H9 (cell line): ENCODE measurements around the gene ERH. TPM values are rescaled to one million over a fixed set of nuclear protein-coding genes. Genes with fewer than 3 reads are reported as not detected.

ENCODE experiments used
- DNase-seq: peaks from one replicate; pipeline ENCODE4 v3.0.0-alpha.2; 2017
- H2AFZ ChIP-seq: one replicate; pipeline ENCODE4 v1.6.1; 2013; ENCODE audit warnings: mild to moderate bottlenecking, low read length, control low read depth, moderate library complexity
- H2AK5ac ChIP-seq: 2 replicates; pipeline ENCODE4 v1.6.1; 2013; ENCODE audit warnings: low read length, control low read depth, mixed read lengths; ENCODE audit not compliant: insufficient read length
- H2BK120ac ChIP-seq: one replicate; pipeline ENCODE4 v1.6.1; 2013; ENCODE audit warnings: low read depth, mild to moderate bottlenecking, low read length, control low read depth, inconsistent platforms; ENCODE audit not compliant: poor library complexity, severe bottlenecking
- H2BK12ac ChIP-seq: 2 replicates; pipeline ENCODE4 v1.6.1; 2013; ENCODE audit warnings: low read length, control low read depth, mixed read lengths, low read depth; ENCODE audit not compliant: insufficient read length
- H2BK15ac ChIP-seq: 2 replicates; pipeline ENCODE4 v1.6.1; 2013; ENCODE audit warnings: low read depth, low read length, control low read depth
- H2BK20ac ChIP-seq: one replicate; pipeline ENCODE4 v1.6.1; 2013; ENCODE audit warnings: low read depth, mild to moderate bottlenecking, low read length, control low read depth, inconsistent platforms; ENCODE audit not compliant: poor library complexity, severe bottlenecking
- H2BK5ac ChIP-seq: 2 replicates; pipeline ENCODE4 v1.6.1; 2013; ENCODE audit warnings: low read length, control low read depth, mixed read lengths; ENCODE audit not compliant: insufficient read length
- H3K14ac ChIP-seq: 2 replicates; pipeline ENCODE4 v1.6.1; 2013; ENCODE audit warnings: low read length, control low read depth; ENCODE audit not compliant: insufficient read depth
- H3K18ac ChIP-seq: 2 replicates; pipeline ENCODE4 v1.6.1; 2013; ENCODE audit warnings: low read depth, mild to moderate bottlenecking, mixed read lengths, low read length, control low read depth; ENCODE audit not compliant: insufficient read length
- H3K23ac ChIP-seq: 2 replicates; pipeline ENCODE4 v1.6.1; 2013; ENCODE audit warnings: low read length, control low read depth, mixed read lengths, low read depth; ENCODE audit not compliant: insufficient read length
- H3K23me2 ChIP-seq: 2 replicates; pipeline ENCODE4 v1.6.1; 2013; ENCODE audit warnings: low read depth, mild to moderate bottlenecking, mixed read lengths, low read length, control low read depth; ENCODE audit not compliant: insufficient read length, poor library complexity, severe bottlenecking
- H3K27ac ChIP-seq: 2 replicates; pipeline ENCODE4 v1.5.1; 2013; ENCODE audit warnings: low read length, control low read depth, mixed read lengths, low read depth; ENCODE audit not compliant: insufficient read length
- H3K27me3 ChIP-seq: 2 replicates; pipeline ENCODE4 v1.6.1; 2013; ENCODE audit warnings: low read length, control low read depth, inconsistent platforms; ENCODE audit not compliant: insufficient read depth
- H3K4ac ChIP-seq: 2 replicates; pipeline ENCODE4 v1.6.1; 2013; ENCODE audit warnings: low read depth, mild to moderate bottlenecking, control low read depth, inconsistent platforms, low read length, moderate library complexity
- H3K4me1 ChIP-seq: 2 replicates; pipeline ENCODE4 v1.6.1; 2013; ENCODE audit warnings: low read length, control low read depth, inconsistent platforms; ENCODE audit not compliant: insufficient read depth
- H3K4me2 ChIP-seq: 2 replicates; pipeline ENCODE4 v1.6.1; 2013; ENCODE audit warnings: low read length, control low read depth, mixed read lengths; ENCODE audit not compliant: insufficient read length, insufficient read depth
- H3K56ac ChIP-seq: 2 replicates; pipeline ENCODE4 v1.6.1; 2013; ENCODE audit warnings: low read depth, mild to moderate bottlenecking, mixed read lengths, low read length, control low read depth; ENCODE audit not compliant: insufficient read length
- H3K79me1 ChIP-seq: 2 replicates; pipeline ENCODE4 v1.6.1; 2013; ENCODE audit warnings: low read depth, mild to moderate bottlenecking, moderate library complexity, low read length, control low read depth, inconsistent platforms; ENCODE audit not compliant: insufficient read depth, poor library complexity, severe bottlenecking
- H3K79me2 ChIP-seq: 2 replicates; pipeline ENCODE4 v1.6.1; 2013; ENCODE audit warnings: low read length, control low read depth, inconsistent platforms; ENCODE audit not compliant: insufficient read depth
- H3K9ac ChIP-seq: 2 replicates; pipeline ENCODE4 v1.6.1; 2013; ENCODE audit warnings: low read length, control low read depth, mixed read lengths; ENCODE audit not compliant: insufficient read length; ENCODE audit errors: extremely low read depth
- H3K9me3 ChIP-seq: one replicate; pipeline ENCODE4 v1.6.1; 2013; ENCODE audit warnings: low read depth, low read length, inconsistent platforms; ENCODE audit not compliant: control insufficient read depth
- H3T11ph ChIP-seq: one replicate; pipeline ENCODE4 v1.6.1; 2013; ENCODE audit warnings: mild to moderate bottlenecking, low read length, control low read depth, inconsistent platforms
- H4K20me1 ChIP-seq: one replicate; pipeline ENCODE4 v1.6.1; 2013; ENCODE audit not compliant: control insufficient read depth, insufficient read length, insufficient read depth
- H4K5ac ChIP-seq: 2 replicates; pipeline ENCODE4 v1.6.1; 2013; ENCODE audit warnings: low read depth, mild to moderate bottlenecking, mixed read lengths, low read length, control low read depth; ENCODE audit not compliant: insufficient read length
- H4K8ac ChIP-seq: replicated peaks from 2 replicates; pipeline ENCODE4 v1.6.1; 2013; ENCODE audit warnings: low read length, control low read depth, mixed read lengths, low read depth; ENCODE audit not compliant: insufficient read length
- H4K91ac ChIP-seq: 2 replicates; pipeline ENCODE4 v1.6.1; 2013; ENCODE audit warnings: low read depth, mild to moderate bottlenecking, moderate library complexity, mixed read lengths, low read length, control low read depth; ENCODE audit not compliant: insufficient read length
- H3K27ac Mint-ChIP-seq, 3 experiments: 2 replicates in 2 of 3; 3 replicates in 1 of 3; pipeline ENCODE4 v1.8.0; 2020 to 2021; ENCODE audit warnings: mixed read lengths in 3 of 3, mild to moderate bottlenecking in 1 of 3, moderate library complexity in 1 of 3
- H3K27me3 Mint-ChIP-seq: 2 replicates; pipeline ENCODE4 v1.8.0; 2021; ENCODE audit warnings: low read depth, mild to moderate bottlenecking, moderate library complexity, mixed read lengths
- H3K36me3 Mint-ChIP-seq, 3 experiments: 2 replicates in 2 of 3; 3 replicates in 1 of 3; pipeline ENCODE4 v1.8.0; 2020 to 2021; ENCODE audit warnings: low read depth in 3 of 3, mixed read lengths in 3 of 3; ENCODE audit not compliant: insufficient read depth in 1 of 3
- H3K4me1 Mint-ChIP-seq, 2 experiments: 2 replicates each; pipeline ENCODE4 v1.8.0; 2020; ENCODE audit warnings: mixed read lengths in 2 of 2
- H3K4me3 Mint-ChIP-seq, 2 experiments: 2 replicates in 1 of 2; 3 replicates in 1 of 2; pipeline ENCODE4 v1.8.0; 2020 to 2021; ENCODE audit warnings: mild to moderate bottlenecking in 2 of 2, mixed read lengths in 2 of 2, moderate library complexity in 1 of 2
- H3K9me3 Mint-ChIP-seq, 2 experiments: 2 replicates in 1 of 2; 3 replicates in 1 of 2; pipeline ENCODE4 v1.8.0; 2020; ENCODE audit warnings: mild to moderate bottlenecking in 2 of 2, mixed read lengths in 2 of 2, moderate library complexity in 1 of 2
- CTCF ChIP-seq: fragments of 200-600 bp; sonication (generic); conservative IDR thresholded peaks from 3 replicates; pipeline ENCODE4 v1.8.0; 2021; ENCODE audit warnings: antibody characterized with exemption, mild to moderate bottlenecking
- WGBS: extraction: QIAGEN DNeasy Blood & Tissue Kit; methylation state at CpG from one replicate; pipeline ENCODE4 v1.1.7; 2013; ENCODE audit warnings: missing lambda C conversion rate, low lambda C conversion rate, mixed read lengths; ENCODE audit not compliant: insufficient read length; ENCODE audit errors: extremely low coverage; 5-methylcytosine and 5-hydroxymethylcytosine counted together
- total RNA-seq: library from RNA; stranded (reverse); gene quantifications from 2 replicates; pipeline ENCODE4 v1.2.1, GENCODE V29; 2021

The ERH gene
- total RNA-seq, 1 experiment from 2014 or later, result 443 TPM

- H3K79me1 ChIP-seq, result no peaks in the 10 kb centered on the region
- H3K9me3 Mint-ChIP-seq, result no peaks in the 10 kb centered on the region
Observed at GRCh38 chr14:69358966-69359365, 39.1 kb downstream of the ERH start.

More at GRCh38 chr14:69358966-69359365, 39.1 kb downstream of the ERH start:
- H3K36me3 Mint-ChIP-seq, result no peaks in the 10 kb centered on the region
- Histone ChIP-seq H3K27me3 (no peaks in the 10 kb centered on the region), H3K23ac (no peak overlapping the region), H3K4ac (no peak overlapping the region), H2BK5ac (no peak overlapping the region), H3T11ph (no peak overlapping the region), H4K8ac (no peak overlapping the region), H4K5ac (no peak overlapping the region), H4K20me1 (no peaks in the 10 kb centered on the region), H2AFZ (no peak overlapping the region), H2BK20ac (no peak overlapping the region), H2AK5ac (no peak overlapping the region), H3K27ac (no peak overlapping the region), H3K23me2 (no peaks in the 10 kb centered on the region), H3K18ac (no peak overlapping the region), H3K56ac (no peak overlapping the region), H3K79me2 (no peaks in the 10 kb centered on the region), H3K4me2 (no peak overlapping the region), H4K91ac (no peak overlapping the region), H3K9me3 (no peaks in the 10 kb centered on the region), H2BK15ac (no peak overlapping the region), H2BK120ac (no peak overlapping the region), H3K9ac (no peak overlapping the region), H3K4me1 (no peaks in the 10 kb centered on the region), H2BK12ac (no peak overlapping the region), H3K14ac (no peak overlapping the region)
- no peak for DNase-seq
- TF ChIP-seq CTCF, result no peak
- WGBS, result no CpG with 5 or more reads among the region's 3 CpGs
- H3K4me3 Mint-ChIP-seq, result no peak overlapping the region
- peaks cover 0 to 4% of the 10 kb centered on the region in 2 experiments; a peak in 3 of 4 replicates for H3K4me1 Mint-ChIP-seq
- H3K27ac Mint-ChIP-seq, result no peak overlapping the region; a peak in 1 of 7 replicates
- H3K27me3 Mint-ChIP-seq, result no peaks in the 10 kb centered on the region; the same call in 1 of the 2 replicates
